HG03460 (cell line): ENCODE results near the gene BCL2L12.
A peak's percentile ranks its signal among the peaks of the same experiment; 100 is the strongest.
"Not testable (repeated sequence)": the region's sequence is repeated elsewhere in the genome, so short reads cannot be mapped to it uniquely, and the experiment has no call there.

Source experiments
- ATAC-seq: cut with Tn5 transposase; IDR thresholded peaks from one replicate; pipeline ENCODE4 v1.9.1; 2021; ENCODE audit not compliant: unreplicated experiment

Gene BCL2L12, protein sequence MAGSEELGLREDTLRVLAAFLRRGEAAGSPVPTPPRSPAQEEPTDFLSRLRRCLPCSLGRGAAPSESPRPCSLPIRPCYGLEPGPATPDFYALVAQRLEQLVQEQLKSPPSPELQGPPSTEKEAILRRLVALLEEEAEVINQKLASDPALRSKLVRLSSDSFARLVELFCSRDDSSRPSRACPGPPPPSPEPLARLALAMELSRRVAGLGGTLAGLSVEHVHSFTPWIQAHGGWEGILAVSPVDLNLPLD

DNA sequence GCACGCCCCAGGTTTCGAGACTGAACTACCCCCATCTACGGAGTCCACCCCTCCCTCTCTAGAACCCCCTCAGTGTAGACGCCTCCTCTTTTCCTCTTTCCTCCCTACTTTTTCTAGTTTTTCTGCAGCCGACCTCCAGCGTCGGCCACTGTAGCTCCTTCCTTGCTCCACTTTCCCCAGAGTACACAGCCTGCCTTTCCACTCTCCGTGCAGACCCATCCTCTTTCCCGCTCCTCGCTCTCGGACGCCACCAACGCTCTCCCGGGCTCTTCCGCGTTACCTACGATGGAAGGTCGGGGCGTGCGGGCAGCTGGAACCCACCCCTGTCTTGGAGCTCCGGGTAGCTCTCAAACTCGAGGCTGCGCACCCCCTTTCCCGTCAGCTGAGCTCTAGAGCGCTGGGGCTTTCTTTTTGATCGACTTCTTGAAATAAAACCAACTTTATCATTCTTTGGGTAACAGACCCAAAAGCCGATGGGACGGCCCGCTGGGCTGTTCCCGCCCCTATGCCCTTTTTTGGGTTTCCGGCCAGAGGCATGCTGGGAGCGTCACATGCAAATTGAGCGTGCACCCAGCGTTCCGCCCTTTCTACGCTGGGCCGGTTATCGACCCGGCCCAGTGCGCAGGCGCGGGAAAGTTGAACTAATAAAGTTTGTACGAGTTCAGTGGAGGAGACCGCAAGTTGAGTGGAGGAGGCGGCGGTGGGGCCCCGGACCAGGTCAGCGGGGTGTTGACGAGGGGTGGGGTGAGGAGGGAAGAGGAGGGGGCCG, at the start of gene BCL2L12, which contains the start of gene IRF3:
Gene BCL2L12 (plus strand): TSS at position 583 of the 769 bp plus-strand sequence. CDS start 760 bp downstream, outside the sequence.
Gene IRF3 (minus strand): TSS at position 507 of the 769 bp plus-strand sequence. CDS start 1,019 bp downstream, outside the sequence.
- ATAC-seq = peak; percentile 71

DNA sequence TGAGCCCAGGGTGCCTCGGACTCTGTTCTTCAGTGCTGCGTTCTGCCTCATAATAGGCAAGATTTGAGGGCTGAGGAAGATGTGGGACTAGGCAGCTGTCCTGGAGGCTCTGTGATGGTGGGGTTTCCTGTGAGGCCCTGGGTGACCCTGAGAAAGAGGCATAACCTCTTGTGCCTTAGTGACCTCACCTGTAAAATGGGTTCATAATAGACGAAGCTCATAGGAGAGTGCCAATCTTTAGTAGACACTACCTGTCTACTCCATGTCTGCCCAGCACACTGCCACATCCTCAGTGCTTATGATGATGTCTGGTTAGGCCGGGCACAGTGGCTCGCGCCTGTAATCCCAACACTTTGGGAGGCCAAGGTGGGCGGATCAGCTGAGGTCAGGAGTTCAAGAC, 49.2 kb upstream of the BCL2L12 start:
- no peak for ATAC-seq

DNA sequence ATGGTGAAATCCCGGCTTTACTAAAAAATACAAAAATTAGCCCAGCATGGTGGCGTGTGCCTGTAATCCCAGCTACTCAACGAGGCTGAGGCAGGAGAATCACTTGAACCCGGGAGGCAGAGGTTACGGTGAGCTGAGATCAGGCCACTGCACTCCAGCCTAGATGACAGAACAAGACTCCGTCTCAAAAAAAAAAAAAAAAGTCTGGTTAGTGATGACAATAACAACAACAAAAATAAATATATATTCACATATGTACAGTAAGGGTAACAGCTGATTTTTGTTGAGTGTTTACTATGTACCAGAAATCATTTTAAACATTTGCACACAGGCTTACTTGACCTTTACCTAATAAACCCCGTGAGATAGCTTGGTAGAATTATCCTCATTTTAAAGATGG, 48.8 kb upstream of the BCL2L12 start:
- ATAC-seq = no peak

DNA sequence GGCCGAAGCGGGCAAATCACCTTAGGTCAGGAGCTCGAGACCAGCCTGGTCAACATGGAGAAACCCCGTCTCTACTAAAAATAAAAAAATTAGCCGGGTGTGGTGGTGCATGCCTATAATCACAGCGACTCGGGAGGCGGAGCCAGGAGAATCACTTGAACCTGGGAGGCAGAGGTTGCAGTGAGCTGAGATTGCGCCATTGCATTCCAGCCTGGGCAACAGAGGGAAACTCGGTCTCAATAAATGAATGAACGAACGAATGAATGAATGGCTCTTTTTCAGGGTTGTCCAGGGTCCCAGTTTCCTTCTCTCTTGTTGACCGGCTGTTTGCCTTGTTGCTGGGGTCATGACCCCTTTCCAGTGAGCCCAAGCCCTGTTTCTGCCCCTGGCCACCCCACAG, 47.9 kb upstream of the BCL2L12 start:
- not testable (repeated sequence) for ATAC-seq

DNA sequence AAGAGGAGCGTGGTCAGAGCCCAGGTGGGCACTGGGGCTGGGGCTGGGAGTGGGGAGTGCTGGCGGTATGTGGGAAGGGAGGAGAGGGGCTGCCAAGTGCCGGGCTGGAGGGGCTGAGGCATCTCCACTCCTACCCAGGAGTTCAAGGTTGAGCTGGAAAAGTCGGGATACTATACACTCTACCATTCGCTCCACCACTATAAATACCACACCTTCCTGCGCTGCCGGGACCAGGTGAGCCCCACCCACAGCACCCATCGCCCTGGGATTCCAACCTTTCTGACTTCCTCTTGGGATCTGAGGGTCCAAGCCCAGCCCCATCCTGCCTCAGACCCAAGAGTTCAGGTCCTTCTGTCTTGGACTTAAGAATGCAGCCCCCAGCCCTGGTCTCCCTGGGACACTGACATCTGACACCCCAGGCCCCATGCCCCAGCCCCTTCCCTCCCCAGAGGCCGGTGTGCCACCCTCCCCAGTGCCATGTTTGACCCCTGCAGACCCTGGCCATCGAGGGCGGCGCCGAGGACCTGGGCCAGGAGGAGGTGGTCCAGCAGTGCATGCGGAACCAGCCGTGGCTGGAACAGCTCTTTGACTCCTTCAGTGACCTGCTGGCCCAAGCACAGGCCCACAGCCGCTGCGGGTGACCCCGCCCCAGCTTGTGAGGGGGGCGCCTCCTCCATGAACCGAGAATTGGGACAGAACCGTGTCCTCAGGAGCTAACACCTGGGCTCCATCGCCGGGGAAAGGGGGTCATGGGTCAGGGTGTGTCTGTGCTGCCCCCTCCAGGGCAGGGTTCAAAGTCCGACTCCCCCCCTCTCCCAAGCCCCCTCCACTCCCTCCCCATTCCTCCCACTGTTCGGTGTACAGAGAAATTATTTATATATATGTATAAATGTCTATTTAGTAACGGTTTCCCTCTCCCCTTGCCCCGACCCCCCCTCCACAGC, 40.5 kb upstream of the BCL2L12 start:
- ATAC-seq = no peak

DNA sequence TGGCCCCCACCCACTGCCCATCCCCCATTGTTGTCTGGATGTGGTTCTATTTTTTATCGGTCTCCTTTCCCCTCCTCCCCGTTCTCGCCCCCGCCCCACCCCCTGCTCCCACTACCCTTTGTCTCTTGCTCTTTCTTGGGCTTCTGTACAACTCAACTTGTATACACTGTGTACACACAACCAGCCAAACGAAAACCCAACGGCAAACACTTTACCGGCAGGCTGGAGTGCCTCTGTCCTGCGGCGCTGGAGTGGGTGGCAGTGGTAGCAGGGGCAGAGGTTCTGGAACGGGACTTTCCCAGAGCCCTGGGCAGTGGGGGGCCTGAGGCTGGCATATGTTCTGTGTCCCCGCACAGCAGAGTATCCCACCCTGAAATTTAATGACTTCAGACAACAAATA, 39.5 kb upstream of the BCL2L12 start:
- ATAC-seq = no peak

DNA sequence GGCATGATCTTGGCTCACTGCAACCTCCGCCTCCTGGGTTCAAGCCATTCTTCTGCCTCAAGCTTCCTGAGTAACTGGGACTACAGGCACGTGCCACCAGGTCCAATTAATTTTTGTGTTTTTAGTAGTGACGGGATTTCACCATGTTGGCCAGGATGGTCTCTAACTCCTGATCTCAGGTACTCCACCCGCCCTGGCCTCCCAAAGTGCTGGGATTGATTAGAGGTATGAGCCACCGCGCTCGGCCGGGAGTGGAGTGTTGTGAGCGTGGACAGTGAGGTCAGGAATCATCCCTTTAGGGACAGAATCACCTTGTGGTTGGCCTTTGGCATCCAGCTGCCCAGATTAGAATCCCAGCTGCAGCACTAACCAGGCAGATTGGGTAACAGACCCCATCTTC, 36.1 kb upstream of the BCL2L12 start:
- ATAC-seq = no peak

DNA sequence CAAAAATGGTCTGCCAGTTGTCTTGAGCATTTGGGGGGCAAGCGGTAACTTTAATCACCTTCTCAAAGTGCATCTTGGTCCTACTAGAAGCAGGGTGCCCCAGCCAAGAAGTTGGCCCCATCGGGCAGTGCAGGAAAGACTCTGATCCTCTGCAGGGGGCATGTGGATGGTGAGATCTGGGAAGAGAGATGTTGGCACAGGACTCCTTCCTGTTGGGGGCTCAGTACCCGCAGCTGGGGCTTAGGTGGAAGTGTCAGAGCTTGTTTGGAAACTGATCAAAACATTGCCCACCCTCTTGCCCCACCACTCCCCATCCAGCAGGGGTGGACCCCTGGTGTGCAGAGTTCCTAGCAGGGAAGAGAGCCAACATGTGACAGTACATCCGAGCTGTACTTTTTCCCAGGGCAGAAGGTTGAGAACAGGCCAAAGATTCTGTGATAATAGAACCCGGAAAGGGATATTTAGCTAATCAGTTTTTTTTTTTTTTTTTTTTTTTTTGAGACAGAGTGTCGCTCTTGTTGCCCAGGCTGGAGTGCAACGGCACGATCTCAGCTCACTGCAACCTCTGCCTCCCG, 34.6 kb upstream of the BCL2L12 start:
- no peak for ATAC-seq

DNA sequence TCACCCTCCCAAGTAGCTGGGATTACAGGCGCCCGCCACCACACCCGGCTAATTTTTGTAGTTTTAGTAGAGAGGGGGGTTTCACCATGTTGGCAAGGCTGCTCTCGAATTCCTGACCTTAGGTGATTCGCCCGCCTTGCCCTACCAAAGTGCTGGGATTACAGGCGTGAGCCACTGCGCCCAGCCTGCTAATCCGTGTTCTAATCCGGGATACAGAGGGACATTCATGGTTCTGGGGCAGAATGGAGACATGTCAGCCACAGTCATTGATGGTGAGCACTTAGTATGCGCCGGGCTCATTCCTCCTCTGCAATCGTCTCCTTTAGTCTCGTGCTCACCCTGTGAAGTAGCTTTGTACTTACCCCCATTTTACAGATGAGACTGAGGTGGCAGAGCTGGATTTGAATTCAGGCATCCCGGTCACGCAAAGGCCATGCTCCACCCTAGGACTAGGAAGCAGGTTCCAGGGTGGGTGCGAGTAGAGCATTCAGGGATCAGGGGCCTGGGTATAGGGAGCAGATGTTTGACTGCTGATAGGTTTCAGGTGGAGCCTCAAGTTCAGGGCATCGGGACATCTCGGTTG, 34.0 kb upstream of the BCL2L12 start:
- ATAC-seq = no peak

DNA sequence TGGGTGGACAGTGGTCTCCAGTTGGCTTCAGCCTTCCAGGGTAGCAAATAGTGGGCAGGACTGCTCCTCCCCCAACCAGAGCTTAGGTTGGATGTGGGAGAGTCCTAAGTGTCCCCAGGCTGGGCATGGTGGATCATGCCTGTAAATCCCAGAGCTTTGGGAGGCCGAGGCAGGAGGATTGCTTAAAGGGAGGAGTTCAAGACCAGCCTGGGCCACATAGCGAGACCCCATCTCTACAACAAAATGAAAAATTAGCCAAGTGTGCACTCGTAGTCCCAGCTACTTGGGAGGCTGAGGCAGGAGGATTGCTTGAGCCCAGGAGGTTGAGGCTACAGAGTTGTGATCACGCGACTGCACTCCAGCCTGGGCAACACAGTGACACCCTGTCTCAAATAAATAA, 33.2 kb upstream of the BCL2L12 start:
- ATAC-seq = no peak

DNA sequence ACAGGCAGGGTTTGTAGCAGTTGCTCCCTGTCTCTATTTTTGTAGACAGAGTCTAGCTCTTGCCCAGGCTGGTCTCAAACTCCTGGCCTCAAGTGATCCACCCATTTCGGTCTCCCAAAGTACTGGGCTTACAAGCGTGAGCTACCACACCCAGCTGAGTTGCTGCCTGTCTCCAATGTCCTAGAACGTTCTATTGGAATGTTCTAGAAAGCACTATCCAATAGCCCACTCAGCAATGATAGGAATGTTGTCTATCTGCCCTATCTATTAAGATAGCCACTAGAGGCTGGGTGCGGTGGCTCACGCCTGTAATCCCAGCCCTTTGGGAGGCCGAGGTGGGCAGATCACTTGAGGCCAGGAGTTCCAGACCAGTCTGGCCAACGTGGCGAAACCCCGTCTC, 32.5 kb upstream of the BCL2L12 start:
- ATAC-seq = not testable (repeated sequence)

DNA sequence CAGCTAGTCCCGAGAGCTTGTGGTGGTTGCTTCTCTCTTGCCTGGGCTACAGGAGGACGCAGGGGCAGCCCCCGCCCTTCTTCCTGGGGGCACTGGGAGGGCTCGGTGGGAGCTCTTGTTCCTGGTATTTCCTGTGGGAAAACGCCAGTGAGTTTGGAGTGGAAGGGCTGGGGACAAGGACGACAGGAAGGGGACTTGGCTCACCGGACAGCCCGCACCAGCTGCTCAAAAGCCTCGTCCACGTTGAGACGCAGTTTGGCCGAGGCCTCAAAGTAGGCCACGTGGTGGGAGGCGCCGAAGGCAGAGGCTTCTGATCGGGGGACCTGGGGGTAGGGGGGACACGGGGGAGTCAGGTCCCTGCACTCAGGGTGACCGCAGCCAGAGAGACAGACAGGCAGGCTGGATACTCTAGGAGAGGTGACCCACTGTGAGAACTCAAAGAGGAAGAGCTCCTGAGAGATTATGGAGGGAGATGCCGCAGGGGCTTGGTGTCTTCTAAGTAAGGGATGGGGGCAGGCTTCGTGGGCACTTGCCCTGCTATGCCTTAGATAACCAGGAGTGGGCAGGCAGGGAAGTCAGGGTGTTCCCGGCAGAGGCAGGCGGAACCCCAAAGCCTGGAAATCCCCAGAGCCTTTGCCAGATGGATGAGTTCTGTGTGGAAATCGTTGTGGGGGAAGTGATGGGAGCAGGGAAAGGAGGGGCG, 30.1 kb upstream of the BCL2L12 start:
- no peak for ATAC-seq

DNA sequence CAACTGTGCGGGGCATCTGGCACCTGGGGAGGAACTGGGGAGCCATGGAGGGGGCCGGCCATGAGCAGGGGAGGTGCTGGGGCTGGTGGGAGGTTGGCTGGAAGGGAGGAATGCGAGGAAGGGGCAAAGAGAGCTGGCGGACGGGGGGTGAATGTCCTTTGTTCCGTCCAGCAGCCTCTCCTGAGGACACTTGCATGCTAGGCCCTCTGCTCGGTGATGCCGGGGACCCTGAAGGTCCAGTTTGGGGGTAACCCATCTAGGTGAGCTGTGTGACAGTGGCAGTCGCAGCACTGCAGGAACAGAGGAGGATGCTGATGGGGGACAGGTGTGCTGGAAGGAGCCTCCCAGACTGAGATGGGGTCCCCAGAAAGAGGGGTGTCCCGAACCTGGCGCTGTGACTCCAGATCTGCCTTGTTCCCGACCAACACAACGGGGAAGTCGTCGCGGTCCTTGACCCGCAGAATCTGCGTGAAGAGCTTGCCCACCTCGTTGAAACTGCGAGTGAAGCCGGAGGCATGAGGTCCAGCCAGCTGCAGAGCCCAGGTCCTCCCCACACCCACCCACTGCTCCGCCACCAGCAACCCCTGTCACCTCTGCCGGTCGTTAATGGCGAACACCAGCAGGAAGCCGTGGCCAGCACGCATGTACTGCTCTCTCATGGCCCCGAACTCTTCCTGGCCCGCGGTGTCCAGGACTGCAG, 29.4 kb upstream of the BCL2L12 start:
- no peak for ATAC-seq

DNA sequence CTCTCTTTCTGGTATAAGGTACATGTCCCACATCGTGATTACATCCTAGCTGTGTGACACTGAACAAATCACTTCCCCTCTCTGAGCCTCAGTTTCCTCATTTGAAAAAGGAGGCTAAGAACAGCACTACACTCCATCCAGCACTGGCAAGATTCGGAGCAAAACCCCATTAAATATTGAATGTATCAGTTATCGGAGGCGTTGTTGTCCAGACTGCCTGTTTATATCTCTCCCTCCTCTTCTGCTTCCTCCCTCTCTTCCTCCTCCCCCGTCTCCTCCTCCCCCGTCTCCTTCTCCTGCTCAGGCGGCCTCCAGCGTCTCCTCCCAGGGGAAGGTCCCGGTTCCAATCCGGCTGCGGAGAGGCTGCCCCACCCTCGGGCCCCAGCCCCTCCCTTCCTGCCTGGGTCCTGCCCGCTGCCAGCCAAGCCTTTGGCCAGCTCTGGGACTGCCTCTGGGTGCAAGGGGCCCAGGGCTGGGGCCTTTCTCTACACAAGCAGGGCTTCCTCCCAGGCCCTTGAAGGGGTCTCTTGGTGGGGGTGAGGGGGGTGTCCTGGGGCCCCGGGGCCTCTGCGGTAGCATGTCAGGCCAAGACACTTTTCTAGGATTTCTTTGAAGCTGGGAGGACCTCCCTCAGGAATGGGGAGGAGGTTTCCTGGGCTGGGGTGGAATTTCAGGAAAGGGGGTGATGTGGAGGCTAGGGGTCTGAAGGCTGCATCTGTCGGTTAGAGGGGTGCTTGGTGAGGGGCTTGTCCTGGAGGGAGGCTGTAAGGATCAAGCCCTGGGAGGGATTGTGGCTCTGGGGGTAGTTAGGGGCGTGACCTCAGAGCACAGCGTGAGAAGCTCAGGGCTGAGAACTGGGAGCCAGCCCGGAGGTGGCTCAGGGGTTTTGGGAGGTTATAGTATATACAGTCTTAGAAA, 27.7 kb upstream of the BCL2L12 start:
- no peak for ATAC-seq

DNA sequence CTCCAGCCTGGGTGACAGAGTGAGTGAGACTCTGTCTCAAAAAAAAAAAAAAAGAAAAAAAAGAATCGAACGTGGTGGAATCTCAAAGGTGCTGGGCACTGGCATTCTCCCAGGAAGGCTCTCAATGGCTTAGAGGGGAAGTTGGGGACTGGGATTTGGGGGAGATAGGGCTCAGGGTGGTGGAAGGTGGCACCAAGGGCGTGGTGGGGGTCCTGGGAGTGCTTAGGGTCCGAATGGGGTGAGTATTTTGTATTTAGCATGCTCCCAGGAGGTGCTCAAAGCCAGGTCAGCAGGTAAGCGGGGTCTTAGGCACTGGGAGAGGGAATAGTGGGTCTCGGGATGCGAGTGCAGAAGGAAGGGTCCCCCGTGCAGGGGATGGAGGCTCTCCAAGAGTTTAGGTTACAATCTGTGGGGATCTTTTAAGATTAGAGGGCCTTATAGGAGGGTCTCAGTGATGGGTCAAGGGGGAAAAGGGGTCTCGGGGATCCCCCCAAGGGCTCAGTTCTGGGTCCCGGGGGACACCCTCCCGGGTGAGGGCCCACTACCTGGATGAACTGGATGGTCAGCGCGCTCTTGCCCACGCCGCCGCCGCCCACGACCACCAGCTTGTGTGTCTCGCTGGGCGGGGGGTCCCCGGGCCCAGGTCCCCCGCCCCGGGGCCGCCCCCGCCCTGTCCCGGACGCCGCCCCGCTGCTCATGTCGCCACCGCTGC, 26.2 kb upstream of the BCL2L12 start:
- no peak for ATAC-seq

DNA sequence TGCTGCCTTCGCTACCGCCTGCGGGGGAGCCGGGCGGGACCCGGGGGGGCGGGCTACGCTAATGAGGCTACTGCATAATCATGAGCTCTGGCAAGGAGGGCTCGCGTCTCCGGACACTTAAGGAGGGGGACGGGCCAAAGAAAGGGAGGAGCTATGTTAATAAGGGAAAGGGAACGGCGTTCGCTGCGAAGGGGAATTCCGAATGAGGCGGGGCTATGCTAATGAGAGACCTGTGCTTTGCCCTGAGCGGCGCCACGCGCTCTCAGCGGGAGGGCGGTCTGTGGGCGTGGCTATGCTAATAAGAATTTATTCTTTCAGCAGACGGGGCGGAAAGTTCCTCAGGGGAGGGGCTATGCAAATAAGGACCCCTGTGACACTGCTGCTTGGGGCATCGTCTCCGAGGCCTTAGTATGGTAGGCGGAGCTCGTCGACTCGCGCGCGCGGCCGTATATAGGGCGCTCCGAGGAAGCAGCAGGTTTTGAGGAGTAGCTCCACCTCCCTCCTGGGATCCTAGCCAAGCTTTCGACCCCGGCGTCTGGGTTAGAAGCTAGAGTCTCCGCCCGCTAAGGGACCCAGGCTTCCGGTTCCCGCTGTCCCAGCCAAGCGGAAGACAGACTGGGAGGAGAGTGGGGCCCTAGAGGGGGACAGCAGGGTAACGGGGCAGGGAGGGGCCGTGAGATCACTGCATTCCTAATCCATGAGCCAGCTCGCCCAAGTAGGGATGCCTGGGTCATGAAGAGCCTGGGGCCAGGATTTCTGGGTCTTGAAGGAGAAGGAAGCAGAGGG, 25.4 kb upstream of the BCL2L12 start, which contains the start of gene RRAS:
Gene RRAS (minus strand): TSS at position 31 of the 786 bp plus-strand sequence. CDS start 45 bp downstream, outside the sequence.
- ATAC-seq = peak; percentile 57
